Putamen (tissue), 1 donor: ENCODE measurements around the gene PSTPIP1.

ENCODE experiments used
- DNase-seq: peaks from one replicate; pipeline ENCODE4 v3.0.0-alpha.2; 2016; ENCODE audit warnings: low spot score

PSTPIP1 gene

GRCh38 chr15:77042955-77043920 lies 48.3 kb downstream of the PSTPIP1 start:
- DNase-seq: no peak

DNA sequence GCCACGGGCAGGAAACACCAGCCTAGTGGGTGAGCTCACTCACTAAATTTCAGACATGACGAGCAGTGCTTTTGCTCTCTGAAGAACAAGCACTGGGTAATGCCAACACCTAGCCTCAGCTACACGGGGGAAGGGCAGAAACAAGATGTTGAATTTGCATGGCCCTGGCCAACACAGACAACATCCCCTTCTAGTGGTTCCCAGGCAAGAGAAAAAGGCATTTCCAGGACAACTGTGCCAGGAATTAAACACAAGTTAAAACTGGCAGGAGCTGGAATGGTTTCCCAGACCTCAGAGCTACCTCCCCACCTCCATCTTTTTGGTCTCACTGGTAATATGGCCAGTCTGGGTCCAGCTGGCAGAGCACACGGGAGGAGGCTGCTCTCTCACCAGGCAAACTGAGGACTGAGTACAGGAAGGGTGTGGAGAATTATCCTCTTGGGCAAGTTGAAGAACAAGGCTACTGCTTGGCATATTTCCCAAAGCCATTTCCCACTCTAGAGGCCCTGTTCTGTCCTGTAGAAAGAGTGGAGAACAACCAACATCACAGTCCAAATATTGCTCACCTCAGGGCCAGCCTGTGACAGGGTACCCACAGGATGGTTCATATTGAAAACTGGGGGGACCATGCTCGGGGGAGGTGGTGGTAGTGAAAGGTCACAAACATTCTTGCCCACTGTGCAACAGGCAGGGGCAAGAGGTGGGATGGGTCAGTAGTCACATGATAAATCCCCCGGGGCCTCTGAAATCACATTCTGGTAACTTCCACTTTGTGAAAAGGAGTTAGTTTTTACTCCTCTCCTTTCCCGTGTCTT lies 49.5 kb downstream of the PSTPIP1 start:
- DNase-seq: peak; percentile 26

- DNase-seq: no peak
These were observed 51.1 kb downstream of the PSTPIP1 start for GRCh38 chr15:77045985-77046384.

- DNase-seq: no peak
These were observed 51.9 kb downstream of the PSTPIP1 start for GRCh38 chr15:77046704-77047412.

- no peak for DNase-seq
These were observed 53.4 kb downstream of the PSTPIP1 start for GRCh38 chr15:77048135-77048876.

- DNase-seq: no peak
These were observed 57.6 kb downstream of the PSTPIP1 start for GRCh38 chr15:77052556-77052955.

DNA sequence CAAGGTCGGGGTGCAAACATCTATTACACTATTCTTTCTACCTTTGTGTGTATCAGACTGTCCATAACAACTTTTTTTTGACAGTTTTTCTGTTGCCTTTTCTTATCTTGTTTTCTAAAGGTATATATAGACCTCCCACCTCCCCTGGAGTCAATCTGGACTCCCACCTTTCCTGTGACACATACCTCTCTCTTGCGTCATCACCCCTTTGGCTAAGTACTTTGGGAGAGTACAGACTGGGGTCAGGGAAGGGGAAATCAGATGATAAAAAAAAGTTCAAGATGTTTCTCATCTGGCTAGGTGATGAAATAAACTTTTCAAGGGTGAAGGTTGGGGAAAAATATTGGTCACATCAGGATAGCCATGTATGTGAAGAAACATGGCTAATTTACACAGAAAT lies 58.8 kb downstream of the PSTPIP1 start:
- DNase-seq: no peak

GRCh38 chr15:77057072-77057471 lies 62.1 kb downstream of the PSTPIP1 start:
- DNase-seq: no peak

GRCh38 chr15:77057685-77058084 lies 62.8 kb downstream of the PSTPIP1 start:
- DNase-seq: no peak

- no peak for DNase-seq
These were observed 63.5 kb downstream of the PSTPIP1 start for GRCh38 chr15:77058468-77058867.

GRCh38 chr15:77059786-77060361 lies 64.9 kb downstream of the PSTPIP1 start:
- DNase-seq: no peak

GRCh38 chr15:77060546-77060945 lies 65.6 kb downstream of the PSTPIP1 start:
- DNase-seq: no peak

DNA sequence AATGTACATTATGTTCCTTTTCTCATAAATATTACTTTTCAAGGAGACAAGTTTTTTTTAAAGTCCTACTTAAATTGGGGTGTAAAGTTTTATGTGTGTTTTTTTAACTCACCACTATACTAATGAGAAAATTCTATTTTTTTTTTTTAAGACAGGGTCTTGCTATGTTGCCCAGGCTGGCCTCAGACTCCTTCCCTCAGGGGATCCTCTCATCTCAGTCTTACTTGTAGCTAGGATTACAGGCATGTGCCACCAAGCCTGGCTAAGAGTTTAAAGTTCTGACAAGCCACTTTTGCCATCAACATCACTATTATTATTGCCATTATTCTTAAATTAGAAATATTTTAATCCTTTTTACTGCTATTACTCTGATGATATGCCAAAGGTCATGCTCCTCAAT lies 68.3 kb downstream of the PSTPIP1 start:
- no peak for DNase-seq

GRCh38 chr15:77064063-77064462 lies 69.1 kb downstream of the PSTPIP1 start:
- DNase-seq: no peak

DNA sequence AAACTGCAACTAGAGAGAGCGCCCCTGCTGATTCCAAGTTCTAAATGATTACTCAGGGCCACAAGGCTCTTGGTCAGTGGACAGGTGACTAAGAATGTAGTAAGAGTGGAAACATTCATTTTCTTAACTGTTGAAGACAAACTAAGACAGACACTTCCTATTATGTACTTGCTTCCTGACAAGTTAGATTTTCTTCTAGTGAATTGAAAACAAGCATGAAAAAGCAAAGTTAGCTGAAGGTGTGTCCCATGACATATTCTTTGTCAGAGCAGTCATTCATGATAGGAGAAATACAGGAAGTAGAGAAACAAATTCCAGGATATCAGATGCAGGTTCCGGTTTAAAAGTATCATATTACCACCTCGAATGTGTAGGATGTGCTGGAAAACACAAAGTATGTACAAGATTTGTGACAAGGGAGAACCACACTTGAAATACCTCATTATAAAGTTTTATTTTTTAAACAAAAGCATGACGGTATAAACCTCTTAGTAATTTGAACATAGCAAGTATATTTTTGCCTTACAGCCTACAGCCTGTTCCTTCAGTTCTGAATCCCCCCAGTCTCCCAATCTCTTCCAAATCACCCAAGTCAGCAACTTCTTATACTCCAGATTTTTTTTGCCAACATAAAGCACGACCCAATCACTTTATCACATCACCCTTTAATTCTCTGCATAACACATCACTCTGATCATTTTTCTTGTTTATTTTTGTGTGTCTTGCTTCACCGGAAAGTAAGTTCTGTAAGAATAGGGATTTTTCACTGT lies 69.8 kb downstream of the PSTPIP1 start:
- no peak for DNase-seq

DNA sequence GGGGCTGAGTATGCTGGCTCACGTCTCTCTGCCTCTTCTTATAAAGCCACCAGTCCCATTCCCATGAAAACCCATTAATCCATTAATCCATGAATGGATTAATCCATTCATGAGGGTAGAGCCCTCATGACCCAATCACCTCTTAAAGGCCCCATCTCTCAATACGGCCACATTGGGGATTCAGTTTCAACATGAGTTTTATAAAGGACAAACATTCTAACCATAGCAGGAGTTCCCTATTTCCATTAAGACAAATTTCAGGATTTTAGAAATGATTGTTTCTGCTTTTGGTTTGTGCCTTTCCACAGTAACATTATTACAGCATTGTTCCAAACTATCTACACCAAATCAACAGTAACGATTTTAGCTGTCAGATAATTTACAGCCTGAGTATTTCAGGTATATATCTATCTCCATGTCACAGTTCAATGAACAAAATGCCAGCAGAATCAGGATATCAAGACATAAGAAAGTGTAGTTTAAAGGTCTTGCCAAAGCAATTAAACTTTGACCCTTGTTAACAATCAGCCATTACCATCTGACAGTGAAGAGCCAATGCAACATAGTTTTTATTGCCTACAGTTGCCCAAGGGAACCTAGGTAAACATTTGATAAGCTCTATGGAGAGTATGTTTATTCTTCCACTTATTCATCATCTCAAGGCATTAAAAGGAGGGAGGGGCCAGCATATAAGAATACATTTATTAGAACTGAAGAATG lies 72.2 kb downstream of the PSTPIP1 start:
- DNase-seq: no peak

- no peak for DNase-seq
These were observed 72.9 kb downstream of the PSTPIP1 start for GRCh38 chr15:77067691-77068367.

GRCh38 chr15:77068633-77069032 lies 73.7 kb downstream of the PSTPIP1 start:
- no peak for DNase-seq

DNA sequence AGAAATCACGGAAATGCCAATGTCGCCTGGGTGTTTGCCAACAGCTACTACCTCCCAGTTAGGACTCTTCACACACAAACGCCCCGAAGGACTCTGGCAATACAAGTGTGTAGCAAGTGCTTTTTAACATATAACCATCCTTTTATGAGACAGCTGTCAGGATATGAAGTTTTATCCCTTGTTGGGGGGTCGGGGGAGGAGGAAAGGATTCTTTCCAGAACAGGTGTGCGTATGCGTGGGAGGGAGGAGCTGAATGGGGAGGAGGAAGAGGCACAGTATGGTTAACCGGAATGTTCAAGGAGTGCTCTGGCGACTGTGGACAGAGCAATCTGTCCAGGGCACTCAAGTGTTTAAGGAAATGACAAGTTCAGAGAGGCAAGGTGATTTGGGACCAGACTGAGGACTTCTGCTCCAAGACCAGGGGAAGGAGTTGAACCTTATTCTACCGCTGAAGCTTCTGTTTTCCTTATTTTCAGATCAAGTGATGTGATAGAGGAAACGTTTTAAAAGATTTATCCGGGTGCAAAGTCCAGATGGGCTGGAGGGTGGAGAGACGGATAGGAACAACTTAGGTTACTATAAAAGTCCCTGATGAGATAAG lies 74.7 kb downstream of the PSTPIP1 start:
- peak; percentile 33 for DNase-seq
